HepG2 (cell line): ENCODE results near the gene GALNT9. TPM values are rescaled to one million over a fixed set of nuclear protein-coding genes. Genes with fewer than 3 reads are reported as not detected.
"Not testable (repeated sequence)": the region's sequence is repeated elsewhere in the genome, so short reads cannot be mapped to it uniquely, and the experiment has no call there.

Experiments used
- ATAC-seq: fragments of 200-7000 bp; cut with Tn5 transposase; 3 replicates; pipeline ENCODE4 v1.9.1; 2020; ENCODE audit warnings: mild to moderate bottlenecking, moderate library complexity
- Bru-seq: library from RNA; stranded (reverse); fragments of 400-500 nt; gene quantifications from one replicate; lab custom pipeline; 2021; lab: Mats Ljungman, UMichigan
- BruChase-seq, 2 experiments: library from RNA; stranded (reverse); fragments of 400-500 nt; gene quantifications; one replicate each; lab custom pipeline; 2021; lab: Mats Ljungman, UMichigan
- BruUV-seq: library from RNA; stranded (reverse); fragments of 400-500 nt; replicated peaks from 2 replicates; lab custom pipeline; 2021; lab: Mats Ljungman, UMichigan
- CTCF ChIA-PET: fragments of 300-600 bp; formaldehyde crosslinking; extraction: SDS; loops from one replicate; lab custom pipeline; 2021; ENCODE audit warnings: low total read pairs, inconsistent platforms, low intra/inter-chr PET ratio; lab: Yijun Ruan, JAX
- POLR2A ChIA-PET: fragments of 350-600 bp; sonication (Branson Sonifier 250); formaldehyde crosslinking; loops from one replicate; lab custom pipeline; 2020; ENCODE audit warnings: antibody characterized with exemption, inconsistent platforms; lab: Yijun Ruan, JAX
- DNase-seq: peaks from one replicate; pipeline ENCODE4 v3.0.0-alpha.2; 2015; ENCODE audit warnings: low spot score
- FAIRE-seq: peaks from 3 replicates; lab custom pipeline; 2011; peaks lifted over from hg19 to GRCh38; lab: Jason Lieb, UNC
- H2AFZ ChIP-seq: one replicate; pipeline ENCODE4 v1.6.1; 2011; ENCODE audit warnings: low read length, inconsistent platforms
- H3K27ac ChIP-seq: fragments of 300-600 bp; 3 replicates; pipeline ENCODE4 v1.8.0; 2011; ENCODE audit warnings: mixed run types, mild to moderate bottlenecking, mixed read lengths, low read length, inconsistent platforms; ENCODE audit not compliant: insufficient read depth; ENCODE audit errors: extremely low read length
- H3K27me3 ChIP-seq, 2 experiments: fragments of 200-600 bp in 1 of 2; 2 replicates in 1 of 2; 3 replicates in 1 of 2; pipeline versions ENCODE4 v1.6.0 to v1.8.0; 2011; ENCODE audit warnings: low read length in 2 of 2, mild to moderate bottlenecking in 2 of 2, moderate library complexity in 2 of 2, inconsistent platforms in 1 of 2; ENCODE audit not compliant: insufficient read depth in 2 of 2, control insufficient read depth in 1 of 2
- H3K36me3 ChIP-seq, 2 experiments: fragments of 200-600 bp in 1 of 2; replicated peaks in 1 of 2; 2 replicates in 1 of 2; 3 replicates in 1 of 2; pipeline versions ENCODE4 v1.5.1 to v1.8.0; 2011; ENCODE audit warnings: low read length in 2 of 2, inconsistent platforms in 1 of 2; ENCODE audit not compliant: insufficient read depth in 2 of 2, control insufficient read depth in 1 of 2
- H3K4me1 ChIP-seq: 2 replicates; pipeline ENCODE4 v1.5.1; 2012; ENCODE audit warnings: low read length, inconsistent platforms; ENCODE audit not compliant: insufficient read depth
- H3K4me2 ChIP-seq: 2 replicates; pipeline ENCODE4 v1.6.0; 2011; ENCODE audit warnings: low read depth, low read length, inconsistent platforms
- H3K4me3 ChIP-seq, 3 experiments: fragments of 200-600 bp in 1 of 3; sonication (generic), shearing (Covaris generic) in 1 of 3; replicated peaks in 1 of 3; 2 replicates each; pipeline ENCODE4 v1.5.1; 2011 to 2016; ENCODE audit warnings: low read length in 3 of 3, inconsistent platforms in 2 of 3, low read depth in 2 of 3, mild to moderate bottlenecking in 2 of 3, control low read depth in 1 of 3, mixed read lengths in 1 of 3; ENCODE audit not compliant: insufficient read depth in 1 of 3
- H3K79me2 ChIP-seq: one replicate; pipeline ENCODE4 v1.6.1; 2011; ENCODE audit warnings: low read length, inconsistent platforms; ENCODE audit not compliant: insufficient read depth
- H3K9ac ChIP-seq: 2 replicates; pipeline ENCODE4 v1.6.0; 2011; ENCODE audit warnings: mild to moderate bottlenecking, low read depth, low read length, inconsistent platforms; ENCODE audit not compliant: insufficient read depth
- H3K9me3 ChIP-seq: 2 replicates; pipeline ENCODE4 v1.5.1; 2012; ENCODE audit warnings: mild to moderate bottlenecking, low read length
- H4K20me1 ChIP-seq: 2 replicates; pipeline ENCODE4 v1.6.0; 2011; ENCODE audit warnings: inconsistent platforms, mild to moderate bottlenecking, low read length, moderate library complexity; ENCODE audit not compliant: insufficient read depth
- MBD4 ChIP-seq: IDR thresholded peaks from 2 replicates; pipeline ENCODE4 v1.6.1; 2012; ENCODE audit warnings: low read length, inconsistent platforms, borderline replicate concordance
- REST ChIP-seq, 2 experiments: IDR thresholded peaks; 2 replicates each; pipeline ENCODE4 v1.6.1; 2011 to 2012; ENCODE audit warnings: low read length in 2 of 2, borderline replicate concordance in 1 of 2, low read depth in 1 of 2, mild to moderate bottlenecking in 1 of 2, moderate library complexity in 1 of 2
- WGBS: methylation state at CpG from one replicate; pipeline ENCODE4 v1.1.6; 2017; ENCODE audit warnings: low lambda C conversion rate; 5-methylcytosine and 5-hydroxymethylcytosine counted together
- in situ Hi-C: cut with HindIII; loops from 2 replicates; pipeline ENCODE4 v1.10.0; 2017; ENCODE audit warnings: low pct_unique_long_range_greater_than_20kb; ENCODE audit not compliant: extremely low pct_ligation_motif_present
- intact Hi-C: fragments of 100-400 bp; cut with micrococcal nuclease; formaldehyde crosslinking; loops from one replicate; pipeline ENCODE4 v1.10.0; 2022; ENCODE audit not compliant: unreplicated experiment
- long read RNA-seq, 2 experiments: library from RNA in 1 of 2; library from polyadenylated mRNA in 1 of 2; stranded (forward) in 1 of 2; unstranded in 1 of 2; transcript quantifications; one replicate each; pipeline ENCODE4 v2.0.0, GENCODE V29; 2019 to 2022
- polyA minus RNA-seq, 3 experiments: library from RNA; depleted of rRNA, polyadenylated mRNA; stranded (reverse); fragments of >200 nt; gene quantifications; 2 replicates each; pipeline ENCODE4 v1.2.3, GENCODE V29; 2011; ENCODE audit warnings: low replicate concordance in 1 of 3
- polyA plus RNA-seq, 8 experiments: library from polyadenylated mRNA; depleted of rRNA in 3 of 8; stranded (reverse) in 7 of 8; unstranded in 1 of 8; fragments of >200 nt; fragmentation: Illumina TruSeq in 4 of 8; extraction: Trizol in 4 of 8; gene quantifications; 2 replicates each; pipeline versions ENCODE4 v1.2.1 to v1.2.3, GENCODE V29; 2011 to 2016; ENCODE audit warnings: low read depth in 4 of 8, missing spikeins in 1 of 8, mixed read lengths in 1 of 8; ENCODE audit not compliant: insufficient read depth in 1 of 8
- total RNA-seq, 5 experiments: library from RNA; depleted of rRNA; stranded (reverse); fragments of >200 nt; fragmentation: Illumina TruSeq; extraction: Trizol; gene quantifications; 2 replicates each; pipeline ENCODE4 v1.2.3, GENCODE V29; 2016; ENCODE audit warnings: low read depth in 1 of 5

Gene GALNT9
- 0.04 TPM in 1 of 2 replicates, not detected in the other for total RNA-seq (2016; rRNA removed; fragmentation: Illumina TruSeq; extraction: Trizol)
- total RNA-seq (2016; cell fraction: cytosol; rRNA removed; fragmentation: Illumina TruSeq; extraction: Trizol; ENCODE audit: low read depth), result not detected in 2 replicates
- total RNA-seq (2016; cell fraction: insoluble cytoplasmic fraction; rRNA removed; fragmentation: Illumina TruSeq; extraction: Trizol), result not detected in 2 replicates
- total RNA-seq (2016; cell fraction: membrane; rRNA removed; fragmentation: Illumina TruSeq; extraction: Trizol), result 0.09 TPM in 1 of 2 replicates, not detected in the other
- not detected in 2 replicates for total RNA-seq (2016; cell fraction: nucleus; rRNA removed; fragmentation: Illumina TruSeq; extraction: Trizol)
- not detected in 2 replicates for polyA plus RNA-seq (2011; rRNA removed)
- not detected in 2 replicates for polyA plus RNA-seq (2011; cell fraction: cytosol; rRNA removed)
- not detected in 2 replicates for polyA plus RNA-seq (2011; cell fraction: nucleus; rRNA removed)
- polyA plus RNA-seq (2012), result not detected in 2 replicates
- polyA plus RNA-seq (2016; cell fraction: cytosol; fragmentation: Illumina TruSeq; extraction: Trizol; ENCODE audit: low read depth), result not detected in 2 replicates
- polyA plus RNA-seq (2016; cell fraction: insoluble cytoplasmic fraction; fragmentation: Illumina TruSeq; extraction: Trizol; ENCODE audit: low read depth), result not detected in 2 replicates
- not detected in 2 replicates for polyA plus RNA-seq (2016; cell fraction: membrane; fragmentation: Illumina TruSeq; extraction: Trizol; ENCODE audit: low read depth)
- polyA plus RNA-seq (2016; cell fraction: nucleus; fragmentation: Illumina TruSeq; extraction: Trizol; ENCODE audit: insufficient read depth, low read depth), result not detected in 2 replicates
- 10.1 TPM in 1 of 2 replicates, not detected in the other for polyA minus RNA-seq (2011; rRNA and poly(A)+ RNA removed; ENCODE audit: low replicate concordance)
- polyA minus RNA-seq (2011; cell fraction: cytosol; rRNA and poly(A)+ RNA removed), result not detected in 2 replicates
- polyA minus RNA-seq (2011; cell fraction: nucleus; rRNA and poly(A)+ RNA removed), result not detected in 2 replicates
- Bru-seq, nascent RNA, result not detected
- not detected for BruChase-seq, experiment 1, labeled RNA remaining after a 6-hour chase
- BruChase-seq, experiment 2, labeled RNA remaining after a 2-hour chase, result percentile 2 among the genes with signal in this experiment
- long read RNA-seq, experiment 1, result 0 reads
- long read RNA-seq, experiment 2, result 0 reads

- DNase-seq (no peak), FAIRE-seq (no peak), ATAC-seq (no peak)
- Histone ChIP-seq H3K27me3 (peaks cover 12 to 78% of the 10 kb centered on the region in 2 experiments; a peak in 4 of 5 replicates), H3K36me3 (no peaks in the 10 kb centered on the region), H3K9me3 (no peaks in the 10 kb centered on the region), H4K20me1 (no peaks in the 10 kb centered on the region), H3K79me2 (no peaks in the 10 kb centered on the region), H2AFZ (no peak within 1 kb of the TSS), H3K4me2 (no peak within 1 kb of the TSS), H3K4me3 (no peak within 1 kb of the TSS), H3K4me1 (no peaks in the 10 kb centered on the region), H3K27ac (no peak within 1 kb of the TSS)
- ChIA-PET CTCF (no interaction called here), POLR2A (no interaction called here)
- no TSS peak for BruUV-seq
- intact Hi-C loops, result no loop called here
- TF ChIP-seq REST (IDR thresholded peaks at IDR 0.05; ENCODE audit: borderline replicate concordance in 1 of 2, low read depth in 1 of 2, low read length in 2 of 2) (peak; percentile 45 to 85), MBD4 (no peak)
- TF ChIP-seq, all 625 proteins: peak for 1
- H3K9ac ChIP-seq, result no peak within 1 kb of the TSS
- in situ Hi-C loops, result no loop called here
- WGBS, result no CpG with 5 or more reads among the region's 86 CpGs
These were observed at the start of gene GALNT9 for GRCh38 chr12:132329036-132329719. GALNT9 (minus strand) TSS chr12:132329589; CDS start chr12:132329203, 386 bp downstream.

- H3K4me1 ChIP-seq, H2AFZ ChIP-seq, ATAC-seq, H3K4me3 ChIP-seq, CTCF ChIA-PET, H3K79me2 ChIP-seq, BruUV-seq, FAIRE-seq, DNase-seq, H3K27ac ChIP-seq, H4K20me1 ChIP-seq, H3K4me2 ChIP-seq, in situ Hi-C loops, POLR2A ChIA-PET, H3K36me3 ChIP-seq, intact Hi-C loops, H3K9me3 ChIP-seq, H3K9ac ChIP-seq: not testable (repeated sequence)
- peaks cover 10 to 62% of the 10 kb centered on the region in 2 experiments for H3K27me3 ChIP-seq
- WGBS, result 32% methylated on average over 6 of the region's 6 CpGs
These were observed 49.7 kb upstream of the GALNT9 start for GRCh38 chr12:132379057-132379456.
